Lower lobe of right lung (tissue), 2 donors: ENCODE results near the gene ACTG2. TPM values are rescaled to one million over a fixed set of nuclear protein-coding genes. Genes with fewer than 3 reads are reported as not detected.

Experiments
- ATAC-seq, 2 donors: fragments of 200-7000 bp; cut with Tn5 transposase; one replicate each; pipeline ENCODE4 v1.9.1; 2020 to 2022; ENCODE audit warnings: mild to moderate bottlenecking in 2 of 2, moderate library complexity in 2 of 2
- DNase-seq: peaks from one replicate; pipeline ENCODE4 v3.0.0-alpha.2; 2020
- H3K27ac ChIP-seq: fragments of 200-600 bp; one replicate; pipeline ENCODE4 v1.8.0; 2022
- H3K27me3 ChIP-seq: fragments of 200-600 bp; one replicate; pipeline ENCODE4 v1.8.0; 2022; ENCODE audit warnings: low read depth
- H3K36me3 ChIP-seq: fragments of 200-600 bp; one replicate; pipeline ENCODE4 v1.8.0; 2022; ENCODE audit warnings: mild to moderate bottlenecking
- H3K4me1 ChIP-seq: fragments of 200-600 bp; one replicate; pipeline ENCODE4 v1.8.0; 2022
- H3K4me3 ChIP-seq: fragments of 200-600 bp; one replicate; pipeline ENCODE4 v1.8.0; 2022; ENCODE audit warnings: mild to moderate bottlenecking
- H3K9me3 ChIP-seq: fragments of 200-600 bp; one replicate; pipeline ENCODE4 v1.8.0; 2022
- CTCF ChIP-seq: fragments of 200-600 bp; IDR thresholded peaks from one replicate; pipeline ENCODE4 v1.8.0; 2022; ENCODE audit warnings: antibody characterized with exemption, mild to moderate bottlenecking
- intact Hi-C: fragments of 100-400 bp; cut with DNase I; formaldehyde crosslinking; loops from one replicate; pipeline ENCODE4 v1.11.0; 2022
- total RNA-seq: library from RNA; stranded (reverse); fragmentation: NEBNext Ultra II Directional; extraction: Animal tissue kit (Norgen Biotek cat#: 25700); gene quantifications from one replicate; pipeline ENCODE4 v1.2.1, GENCODE V29; 2021
- donor health status: DM: no; HTN: yes; CAD: no; lungs with severe emphysema.

Gene ACTG2
- total RNA-seq, 1 donor from 2014 or later = 22.2 TPM

GRCh38 chr2:73961823-73962615, 69.2 kb downstream of the ACTG2 start:
- peak; percentile 27 to 33 for ATAC-seq
- no peaks in the 10 kb centered on the region for H3K27me3 ChIP-seq
- intact Hi-C loops = no loop called here
- no peak overlapping the region for H3K4me3 ChIP-seq
- H3K4me1 ChIP-seq = no peaks in the 10 kb centered on the region
- H3K27ac ChIP-seq = no peak overlapping the region
- TF ChIP-seq CTCF = no peak
- no peak for DNase-seq
- peaks cover 29% of the 10 kb centered on the region for H3K36me3 ChIP-seq
- H3K9me3 ChIP-seq = no peaks in the 10 kb centered on the region

- no peak overlapping the region for H3K4me3 ChIP-seq
- ATAC-seq (no peak), DNase-seq (no peak)
- peaks cover 21% of the 10 kb centered on the region for H3K36me3 ChIP-seq
- intact Hi-C loops = no loop called here
- no peaks in the 10 kb centered on the region for H3K9me3 ChIP-seq
- no peak for TF ChIP-seq CTCF
- no peaks in the 10 kb centered on the region for H3K4me1 ChIP-seq
- no peak overlapping the region for H3K27ac ChIP-seq
- H3K27me3 ChIP-seq = no peaks in the 10 kb centered on the region
Measured at GRCh38 chr2:73962798-73963197, 70.0 kb downstream of the ACTG2 start.

GRCh38 chr2:73963385-73964120, 70.7 kb downstream of the ACTG2 start:
- no peak for ATAC-seq
- no peak overlapping the region for H3K4me3 ChIP-seq
- intact Hi-C loops = no loop called here
- H3K27ac ChIP-seq = no peak overlapping the region
- TF ChIP-seq CTCF = no peak
- no peaks in the 10 kb centered on the region for H3K27me3 ChIP-seq
- no peaks in the 10 kb centered on the region for H3K9me3 ChIP-seq
- H3K36me3 ChIP-seq = peaks cover 13% of the 10 kb centered on the region
- no peaks in the 10 kb centered on the region for H3K4me1 ChIP-seq
- DNase-seq = no peak

- Histone ChIP-seq H3K4me3 (no peak overlapping the region), H3K27me3 (no peaks in the 10 kb centered on the region), H3K27ac (no peak overlapping the region), H3K4me1 (no peaks in the 10 kb centered on the region), H3K36me3 (peaks cover 7% of the 10 kb centered on the region), H3K9me3 (no peaks in the 10 kb centered on the region)
- DNase-seq = no peak
- no peak for TF ChIP-seq CTCF
- no peak for ATAC-seq
- intact Hi-C loops = no loop called here
Measured at GRCh38 chr2:73964223-73964622, 71.4 kb downstream of the ACTG2 start.

- TF ChIP-seq CTCF = no peak
- no peaks in the 10 kb centered on the region for H3K9me3 ChIP-seq
- intact Hi-C loops = no loop called here
- H3K36me3 ChIP-seq = no peaks in the 10 kb centered on the region
- no peaks in the 10 kb centered on the region for H3K27me3 ChIP-seq
- DNase-seq = no peak
- H3K4me3 ChIP-seq = no peak overlapping the region
- H3K27ac ChIP-seq = no peak overlapping the region
- H3K4me1 ChIP-seq = peaks cover 7% of the 10 kb centered on the region
- no peak for ATAC-seq
Measured at GRCh38 chr2:73965053-73965452, 72.2 kb downstream of the ACTG2 start.
